ENCODE data around the gene LRRK1. TPM values are rescaled to one million over a fixed set of nuclear protein-coding genes. Genes with fewer than 3 reads are reported as not detected.

Gene LRRK1
- total RNA-seq, 1 donor from 2014 or later: 4.8 TPM

- no peaks in the 10 kb centered on the region for H3K9me3 Mint-ChIP-seq (ENCODE audit: unreplicated experiment)
- DNase-seq (ENCODE audit: low spot score): no peak
- no peaks in the 10 kb centered on the region for H3K4me1 Mint-ChIP-seq (ENCODE audit: unreplicated experiment)
- TF ChIP-seq CTCF (IDR thresholded peaks at IDR 0.05; ENCODE audit: unreplicated experiment): no peak
- H3K4me3 Mint-ChIP-seq (ENCODE audit: unreplicated experiment): no peak overlapping the region
- H3K36me3 Mint-ChIP-seq (ENCODE audit: low read depth, unreplicated experiment): no peaks in the 10 kb centered on the region
- H3K27me3 Mint-ChIP-seq (ENCODE audit: unreplicated experiment): no peaks in the 10 kb centered on the region
- no peak overlapping the region for H3K27ac Mint-ChIP-seq (ENCODE audit: unreplicated experiment)
Observed at GRCh38 chr15:101100118-101100517, 181.0 kb downstream of the LRRK1 start.

GRCh38 chr15:101100593-101101442, 181.7 kb downstream of the LRRK1 start:
- no peak for TF ChIP-seq CTCF (IDR thresholded peaks at IDR 0.05; ENCODE audit: unreplicated experiment)
- no peak for DNase-seq (ENCODE audit: low spot score)
- no peak overlapping the region for H3K4me3 Mint-ChIP-seq (ENCODE audit: unreplicated experiment)
- H3K36me3 Mint-ChIP-seq (ENCODE audit: low read depth, unreplicated experiment): no peaks in the 10 kb centered on the region
- no peaks in the 10 kb centered on the region for H3K27me3 Mint-ChIP-seq (ENCODE audit: unreplicated experiment)
- no peaks in the 10 kb centered on the region for H3K4me1 Mint-ChIP-seq (ENCODE audit: unreplicated experiment)
- H3K27ac Mint-ChIP-seq (ENCODE audit: unreplicated experiment): no peak overlapping the region
- no peaks in the 10 kb centered on the region for H3K9me3 Mint-ChIP-seq (ENCODE audit: unreplicated experiment)

GRCh38 chr15:101101676-101102075, 182.5 kb downstream of the LRRK1 start:
- no peaks in the 10 kb centered on the region for H3K4me1 Mint-ChIP-seq (ENCODE audit: unreplicated experiment)
- no peak overlapping the region for H3K4me3 Mint-ChIP-seq (ENCODE audit: unreplicated experiment)
- TF ChIP-seq CTCF (IDR thresholded peaks at IDR 0.05; ENCODE audit: unreplicated experiment): no peak
- H3K27ac Mint-ChIP-seq (ENCODE audit: unreplicated experiment): no peak overlapping the region
- no peaks in the 10 kb centered on the region for H3K36me3 Mint-ChIP-seq (ENCODE audit: low read depth, unreplicated experiment)
- H3K9me3 Mint-ChIP-seq (ENCODE audit: unreplicated experiment): no peaks in the 10 kb centered on the region
- no peak for DNase-seq (ENCODE audit: low spot score)
- no peaks in the 10 kb centered on the region for H3K27me3 Mint-ChIP-seq (ENCODE audit: unreplicated experiment)

GRCh38 chr15:101102746-101103145, 183.6 kb downstream of the LRRK1 start:
- no peak overlapping the region for H3K27ac Mint-ChIP-seq (ENCODE audit: unreplicated experiment)
- H3K9me3 Mint-ChIP-seq (ENCODE audit: unreplicated experiment): no peaks in the 10 kb centered on the region
- no peak overlapping the region for H3K4me3 Mint-ChIP-seq (ENCODE audit: unreplicated experiment)
- no peak for DNase-seq (ENCODE audit: low spot score)
- H3K36me3 Mint-ChIP-seq (ENCODE audit: low read depth, unreplicated experiment): no peaks in the 10 kb centered on the region
- no peak for TF ChIP-seq CTCF (IDR thresholded peaks at IDR 0.05; ENCODE audit: unreplicated experiment)
- H3K27me3 Mint-ChIP-seq (ENCODE audit: unreplicated experiment): peaks cover 1% of the 10 kb centered on the region
- no peaks in the 10 kb centered on the region for H3K4me1 Mint-ChIP-seq (ENCODE audit: unreplicated experiment)

GRCh38 chr15:101103598-101103997, 184.4 kb downstream of the LRRK1 start:
- DNase-seq (ENCODE audit: low spot score): no peak
- no peak for TF ChIP-seq CTCF (IDR thresholded peaks at IDR 0.05; ENCODE audit: unreplicated experiment)
- Mint-ChIP-seq H3K27me3 (ENCODE audit: unreplicated experiment) (peaks cover 1% of the 10 kb centered on the region), H3K27ac (ENCODE audit: unreplicated experiment) (no peak overlapping the region), H3K4me1 (ENCODE audit: unreplicated experiment) (no peaks in the 10 kb centered on the region), H3K36me3 (ENCODE audit: low read depth, unreplicated experiment) (no peaks in the 10 kb centered on the region), H3K9me3 (ENCODE audit: unreplicated experiment) (no peaks in the 10 kb centered on the region), H3K4me3 (ENCODE audit: unreplicated experiment) (no peak overlapping the region)

All from endothelial cell (in vitro differentiated cells).